SK-N-SH (cell line): ENCODE measurements around the gene LTV1. TPM values are rescaled to one million over a fixed set of nuclear protein-coding genes. Genes with fewer than 3 reads are reported as not detected.
"Not testable (repeated sequence)": the region's sequence is repeated elsewhere in the genome, so short reads cannot be mapped to it uniquely, and the experiment has no call there.

Experiments used
- CTCF ChIA-PET: fragments of 300-600, 350-600 bp; formaldehyde crosslinking; extraction: SDS; loops from one replicate; lab custom pipeline; 2021; lab: Yijun Ruan, JAX
- POLR2A ChIA-PET: fragments of 350-600 bp; sonication (Branson Sonifier 250); formaldehyde crosslinking; extraction: SDS; loops from one replicate; lab custom pipeline; 2020; ENCODE audit warnings: antibody characterized with exemption, inconsistent platforms; lab: Yijun Ruan, JAX
- DNase-seq: peaks from one replicate; pipeline ENCODE4 v3.0.0; 2012
- H2AFZ ChIP-seq: fragments of 200-600 bp; sonication (generic); 2 replicates; pipeline ENCODE4 v1.8.1; 2016; ENCODE audit warnings: antibody characterized with exemption, mild to moderate bottlenecking, low read depth
- H3F3A ChIP-seq: fragments of 200-600 bp; sonication (generic); replicated peaks from 2 replicates; pipeline ENCODE3; 2016; ENCODE audit warnings: antibody characterized with exemption, mild to moderate bottlenecking; ENCODE audit not compliant: insufficient read depth
- H3K27ac ChIP-seq, 2 experiments: fragments of 200-500 bp in 1 of 2; fragments of 200-600 bp in 1 of 2; sonication (Bioruptor generic) in 1 of 2; sonication (generic), shearing (Covaris generic) in 1 of 2; 2 replicates each; pipeline versions ENCODE4 v1.5.1 to v1.6.1; 2014 to 2016; ENCODE audit warnings: low read depth in 2 of 2, inconsistent platforms in 1 of 2, low read length in 1 of 2, mild to moderate bottlenecking in 1 of 2, mixed read lengths in 1 of 2
- H3K27me3 ChIP-seq: fragments of 200-600 bp; sonication (generic), shearing (Covaris generic); 2 replicates; pipeline ENCODE4 v1.6.1; 2016; ENCODE audit warnings: mixed run types; ENCODE audit not compliant: insufficient read depth
- H3K36me3 ChIP-seq, 2 experiments: fragments of 200-500 bp in 1 of 2; fragments of 200-600 bp in 1 of 2; sonication (Bioruptor generic) in 1 of 2; sonication (generic) in 1 of 2; replicated peaks in 1 of 2; 2 replicates each; pipeline versions ENCODE3 to v1.5.1; 2014 to 2016; ENCODE audit warnings: low read length in 1 of 2, mild to moderate bottlenecking in 1 of 2; ENCODE audit not compliant: insufficient read depth in 2 of 2, control insufficient read depth in 1 of 2
- H3K4me1 ChIP-seq, 2 experiments: fragments of 200-500 bp in 1 of 2; fragments of 200-600 bp in 1 of 2; sonication (Bioruptor generic) in 1 of 2; sonication (generic), shearing (Covaris generic) in 1 of 2; 2 replicates each; pipeline versions ENCODE4 v1.5.1 to v1.6.1; 2014 to 2016; ENCODE audit warnings: low read depth in 1 of 2, low read length in 1 of 2, mixed run types in 1 of 2; ENCODE audit not compliant: insufficient read depth in 2 of 2, control insufficient read depth in 1 of 2
- H3K4me2 ChIP-seq: fragments of 200-600 bp; sonication (generic), shearing (Covaris generic); 2 replicates; pipeline ENCODE4 v1.6.1; 2017; ENCODE audit warnings: mixed run types
- H3K4me3 ChIP-seq, 2 experiments: fragments of 200-500 bp in 1 of 2; fragments of 200-600 bp in 1 of 2; sonication (Bioruptor generic) in 1 of 2; sonication (generic), shearing (Covaris generic) in 1 of 2; 2 replicates each; pipeline versions ENCODE4 v1.5.1 to v1.8.1; 2014 to 2016; ENCODE audit warnings: low read depth in 2 of 2, inconsistent platforms in 1 of 2, low read length in 1 of 2, mild to moderate bottlenecking in 1 of 2, mixed read lengths in 1 of 2, moderate library complexity in 1 of 2
- H3K79me2 ChIP-seq: fragments of 200-600 bp; sonication (generic); 2 replicates; pipeline ENCODE4 v1.8.1; 2017; ENCODE audit warnings: mild to moderate bottlenecking; ENCODE audit not compliant: insufficient read depth
- H3K9ac ChIP-seq: fragments of 200-600 bp; sonication (generic); 2 replicates; pipeline ENCODE4 v1.6.1; 2017; ENCODE audit warnings: mixed run types
- H3K9me2 ChIP-seq: fragments of 200-600 bp; sonication (generic); 2 replicates; pipeline ENCODE4 v1.6.1; 2017; ENCODE audit warnings: mixed run types
- H3K9me3 ChIP-seq: fragments of 200-600 bp; sonication (generic); 2 replicates; pipeline ENCODE4 v1.6.1; 2017; ENCODE audit warnings: mixed run types, mild to moderate bottlenecking, moderate library complexity
- H4K20me1 ChIP-seq: fragments of 200-600 bp; sonication (generic); 2 replicates; pipeline ENCODE4 v1.6.1; 2017; ENCODE audit warnings: mild to moderate bottlenecking, mixed run types; ENCODE audit not compliant: insufficient read depth
- CHD2 ChIP-seq: fragments of 150-350 bp; IDR thresholded peaks from 2 replicates; pipeline ENCODE4 v1.6.1; 2018; ENCODE audit warnings: low read length; ENCODE audit not compliant: partially characterized antibody
- EP300 ChIP-seq, 2 experiments: IDR thresholded peaks; 2 replicates each; pipeline versions ENCODE4 v1.4.0 to v1.6.1; 2012; ENCODE audit warnings: borderline replicate concordance in 1 of 2, low read depth in 1 of 2, low read length in 1 of 2
- EZH2phosphoT487 ChIP-seq: fragments of 200-600 bp; sonication (generic); IDR thresholded peaks from 2 replicates; pipeline ENCODE4 v1.6.1; 2017; ENCODE audit warnings: low read depth, mixed run types, mild to moderate bottlenecking, antibody characterized with exemption, moderate library complexity, borderline replicate concordance
- FOSL2 ChIP-seq: IDR thresholded peaks from 2 replicates; pipeline ENCODE4 v1.4.0; 2012; ENCODE audit warnings: low read depth, mild to moderate bottlenecking, moderate library complexity, borderline replicate concordance
- FOXJ3 ChIP-seq: sonication (generic); formaldehyde crosslinking; IDR thresholded peaks from 2 replicates; pipeline ENCODE4 v1.5.1; 2020; ENCODE audit warnings: mild to moderate bottlenecking, missing genetic modification reagents
- FOXM1 ChIP-seq: IDR thresholded peaks from 2 replicates; pipeline ENCODE4 v1.4.0; 2012; ENCODE audit warnings: low read depth, mild to moderate bottlenecking
- JUND ChIP-seq: IDR thresholded peaks from 2 replicates; pipeline ENCODE4 v1.4.0; 2012
- MEF2A ChIP-seq: IDR thresholded peaks from 2 replicates; pipeline ENCODE4 v1.4.0; 2012; ENCODE audit warnings: low read depth, borderline replicate concordance
- NFIC ChIP-seq: IDR thresholded peaks from 2 replicates; pipeline ENCODE4 v1.4.0; 2012; ENCODE audit warnings: borderline replicate concordance
- NRF1 ChIP-seq: IDR thresholded peaks from 2 replicates; pipeline ENCODE4 v1.6.1; 2012; ENCODE audit warnings: low read depth, mild to moderate bottlenecking, low read length
- RXRA ChIP-seq: IDR thresholded peaks from 2 replicates; pipeline ENCODE4 v1.4.0; 2012; ENCODE audit warnings: low read depth, mild to moderate bottlenecking, borderline replicate concordance
- TCF12 ChIP-seq: IDR thresholded peaks from 2 replicates; pipeline ENCODE4 v1.4.0; 2012
- TEAD4 ChIP-seq: IDR thresholded peaks from 2 replicates; pipeline ENCODE4 v1.4.0; 2012; ENCODE audit warnings: mild to moderate bottlenecking, borderline replicate concordance; ENCODE audit not compliant: insufficient read depth
- YY1 ChIP-seq: IDR thresholded peaks from 2 replicates; pipeline ENCODE4 v1.4.0; 2012; ENCODE audit warnings: low read depth, mild to moderate bottlenecking
- WGBS: methylation state at CpG from one replicate; pipeline ENCODE4 v1.1.6; 2017; ENCODE audit warnings: low lambda C conversion rate; 5-methylcytosine and 5-hydroxymethylcytosine counted together
- polyA plus RNA-seq, 3 experiments: library from polyadenylated mRNA; depleted of rRNA; stranded (reverse); fragments of >200 nt; gene quantifications; 2 replicates each; pipeline ENCODE4 v1.2.3, GENCODE V29; 2012
- TF ChIP-seq, protein P1 (sequence below): IDR thresholded peaks from 2 replicates; pipeline ENCODE4; 2012
- TF ChIP-seq, protein P2 (sequence below): IDR thresholded peaks from 2 replicates; pipeline ENCODE4 v1.6.1; 2012; ENCODE audit warnings: mild to moderate bottlenecking, low read depth, low read length, moderate library complexity
- TF ChIP-seq, protein P3 (sequence below): fragments of 200-600 bp; sonication (generic); IDR thresholded peaks from 2 replicates; pipeline ENCODE4 v1.6.1; 2017; ENCODE audit warnings: antibody characterized with exemption, mild to moderate bottlenecking, moderate library complexity

LTV1 gene
- polyA plus RNA-seq, 1 of the 3 experiments (the other 2 are of a cell fraction) = 19.4 TPM

DNA sequence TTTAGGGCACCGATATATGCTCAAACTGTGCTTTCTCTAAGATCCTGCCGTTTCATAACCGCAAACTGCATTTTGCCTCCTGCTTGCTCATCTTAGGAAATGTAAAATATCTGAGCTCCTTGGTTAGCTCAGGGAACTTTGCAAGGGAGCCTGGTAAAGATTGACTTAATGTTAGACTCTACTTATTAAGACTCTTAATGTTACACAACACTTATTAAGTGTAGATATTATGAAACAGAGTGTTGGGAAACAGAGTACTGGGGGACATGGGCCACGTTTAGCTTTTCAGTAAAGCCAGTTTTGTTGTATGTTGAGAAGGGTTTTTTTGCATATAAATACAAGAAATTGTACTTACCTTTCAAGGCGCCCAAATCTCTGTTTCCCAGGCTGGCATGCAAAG lies 1.9 kb downstream of the LTV1 start:
- Histone ChIP-seq H2AFZ (no peak overlapping the region), H3K4me3 (no peak overlapping the region), H3F3A (no peaks in the 10 kb centered on the region), H3K79me2 (peaks cover 63% of the 10 kb centered on the region), H3K4me1 (peaks cover 0 to 3% of the 10 kb centered on the region in 2 experiments; a peak in 2 of 4 replicates), H3K4me2 (no peak overlapping the region), H3K9ac (no peak overlapping the region), H3K27ac (no peak overlapping the region), H4K20me1 (no peaks in the 10 kb centered on the region), H3K9me2 (no peaks in the 10 kb centered on the region), H3K27me3 (no peaks in the 10 kb centered on the region), H3K9me3 (no peaks in the 10 kb centered on the region), H3K36me3 (peaks cover 50 to 55% of the 10 kb centered on the region in 2 experiments)
- DNase-seq = no peak
- TF ChIP-seq RXRA (no peak), JUND (no peak), TCF12 (no peak), NFIC (no peak), TEAD4 (no peak), MEF2A (no peak), YY1 (no peak), EP300 (IDR thresholded peaks at IDR 0.05; ENCODE audit: borderline replicate concordance in 1 of 2, low read depth in 1 of 2, low read length in 1 of 2) (no peak), FOXJ3 (CRISPR knock-in tag) (no peak), FOXM1 (no peak), CHD2 (no peak), FOSL2 (no peak), EZH2phosphoT487 (no peak), NRF1 (no peak)
- TF ChIP-seq, protein P1, sequence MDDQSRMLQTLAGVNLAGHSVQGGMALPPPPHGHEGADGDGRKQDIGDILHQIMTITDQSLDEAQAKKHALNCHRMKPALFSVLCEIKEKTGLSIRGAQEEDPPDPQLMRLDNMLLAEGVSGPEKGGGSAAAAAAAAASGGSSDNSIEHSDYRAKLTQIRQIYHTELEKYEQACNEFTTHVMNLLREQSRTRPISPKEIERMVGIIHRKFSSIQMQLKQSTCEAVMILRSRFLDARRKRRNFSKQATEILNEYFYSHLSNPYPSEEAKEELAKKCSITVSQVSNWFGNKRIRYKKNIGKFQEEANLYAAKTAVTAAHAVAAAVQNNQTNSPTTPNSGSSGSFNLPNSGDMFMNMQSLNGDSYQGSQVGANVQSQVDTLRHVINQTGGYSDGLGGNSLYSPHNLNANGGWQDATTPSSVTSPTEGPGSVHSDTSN = no peak
- TF ChIP-seq, protein P2, sequence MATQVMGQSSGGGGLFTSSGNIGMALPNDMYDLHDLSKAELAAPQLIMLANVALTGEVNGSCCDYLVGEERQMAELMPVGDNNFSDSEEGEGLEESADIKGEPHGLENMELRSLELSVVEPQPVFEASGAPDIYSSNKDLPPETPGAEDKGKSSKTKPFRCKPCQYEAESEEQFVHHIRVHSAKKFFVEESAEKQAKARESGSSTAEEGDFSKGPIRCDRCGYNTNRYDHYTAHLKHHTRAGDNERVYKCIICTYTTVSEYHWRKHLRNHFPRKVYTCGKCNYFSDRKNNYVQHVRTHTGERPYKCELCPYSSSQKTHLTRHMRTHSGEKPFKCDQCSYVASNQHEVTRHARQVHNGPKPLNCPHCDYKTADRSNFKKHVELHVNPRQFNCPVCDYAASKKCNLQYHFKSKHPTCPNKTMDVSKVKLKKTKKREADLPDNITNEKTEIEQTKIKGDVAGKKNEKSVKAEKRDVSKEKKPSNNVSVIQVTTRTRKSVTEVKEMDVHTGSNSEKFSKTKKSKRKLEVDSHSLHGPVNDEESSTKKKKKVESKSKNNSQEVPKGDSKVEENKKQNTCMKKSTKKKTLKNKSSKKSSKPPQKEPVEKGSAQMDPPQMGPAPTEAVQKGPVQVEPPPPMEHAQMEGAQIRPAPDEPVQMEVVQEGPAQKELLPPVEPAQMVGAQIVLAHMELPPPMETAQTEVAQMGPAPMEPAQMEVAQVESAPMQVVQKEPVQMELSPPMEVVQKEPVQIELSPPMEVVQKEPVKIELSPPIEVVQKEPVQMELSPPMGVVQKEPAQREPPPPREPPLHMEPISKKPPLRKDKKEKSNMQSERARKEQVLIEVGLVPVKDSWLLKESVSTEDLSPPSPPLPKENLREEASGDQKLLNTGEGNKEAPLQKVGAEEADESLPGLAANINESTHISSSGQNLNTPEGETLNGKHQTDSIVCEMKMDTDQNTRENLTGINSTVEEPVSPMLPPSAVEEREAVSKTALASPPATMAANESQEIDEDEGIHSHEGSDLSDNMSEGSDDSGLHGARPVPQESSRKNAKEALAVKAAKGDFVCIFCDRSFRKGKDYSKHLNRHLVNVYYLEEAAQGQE = no peak
- TF ChIP-seq, protein P3, sequence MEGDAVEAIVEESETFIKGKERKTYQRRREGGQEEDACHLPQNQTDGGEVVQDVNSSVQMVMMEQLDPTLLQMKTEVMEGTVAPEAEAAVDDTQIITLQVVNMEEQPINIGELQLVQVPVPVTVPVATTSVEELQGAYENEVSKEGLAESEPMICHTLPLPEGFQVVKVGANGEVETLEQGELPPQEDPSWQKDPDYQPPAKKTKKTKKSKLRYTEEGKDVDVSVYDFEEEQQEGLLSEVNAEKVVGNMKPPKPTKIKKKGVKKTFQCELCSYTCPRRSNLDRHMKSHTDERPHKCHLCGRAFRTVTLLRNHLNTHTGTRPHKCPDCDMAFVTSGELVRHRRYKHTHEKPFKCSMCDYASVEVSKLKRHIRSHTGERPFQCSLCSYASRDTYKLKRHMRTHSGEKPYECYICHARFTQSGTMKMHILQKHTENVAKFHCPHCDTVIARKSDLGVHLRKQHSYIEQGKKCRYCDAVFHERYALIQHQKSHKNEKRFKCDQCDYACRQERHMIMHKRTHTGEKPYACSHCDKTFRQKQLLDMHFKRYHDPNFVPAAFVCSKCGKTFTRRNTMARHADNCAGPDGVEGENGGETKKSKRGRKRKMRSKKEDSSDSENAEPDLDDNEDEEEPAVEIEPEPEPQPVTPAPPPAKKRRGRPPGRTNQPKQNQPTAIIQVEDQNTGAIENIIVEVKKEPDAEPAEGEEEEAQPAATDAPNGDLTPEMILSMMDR = no peak
- ChIA-PET CTCF (no interaction called here), POLR2A (no interaction called here)
- 93% methylated on average over 5 of the region's 5 CpGs for WGBS

DNA sequence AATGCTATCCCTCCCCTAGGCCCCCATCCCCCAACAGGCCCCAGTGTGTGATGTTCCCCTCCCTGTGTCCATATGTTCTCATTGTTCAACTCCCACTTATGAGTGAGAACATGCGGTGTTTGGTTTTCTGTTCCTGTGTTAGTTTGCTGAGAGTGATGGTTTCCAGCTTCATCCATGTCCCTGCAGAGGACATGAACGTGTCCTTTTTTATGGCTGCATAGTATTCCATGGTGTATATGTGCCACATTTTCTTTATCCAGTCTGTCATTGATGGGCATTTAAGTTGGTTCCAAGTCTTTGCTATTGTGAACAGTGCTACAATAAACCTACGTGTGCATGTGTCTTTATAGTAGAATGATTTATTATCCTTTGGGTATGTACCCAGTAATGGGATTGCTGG lies 8.6 kb downstream of the LTV1 start:
- H3K9me3 ChIP-seq, H3K27ac ChIP-seq, H3K4me3 ChIP-seq, H3F3A ChIP-seq, CTCF ChIA-PET, H4K20me1 ChIP-seq, POLR2A ChIA-PET, H3K9ac ChIP-seq, H3K4me1 ChIP-seq, H3K27me3 ChIP-seq, H2AFZ ChIP-seq, H3K9me2 ChIP-seq, DNase-seq, H3K4me2 ChIP-seq: not testable (repeated sequence)
- peaks cover 54 to 84% of the 10 kb centered on the region in 2 experiments for H3K36me3 ChIP-seq
- WGBS = 97% methylated on average over 3 of the region's 3 CpGs
- H3K79me2 ChIP-seq = peaks cover 89% of the 10 kb centered on the region

DNA sequence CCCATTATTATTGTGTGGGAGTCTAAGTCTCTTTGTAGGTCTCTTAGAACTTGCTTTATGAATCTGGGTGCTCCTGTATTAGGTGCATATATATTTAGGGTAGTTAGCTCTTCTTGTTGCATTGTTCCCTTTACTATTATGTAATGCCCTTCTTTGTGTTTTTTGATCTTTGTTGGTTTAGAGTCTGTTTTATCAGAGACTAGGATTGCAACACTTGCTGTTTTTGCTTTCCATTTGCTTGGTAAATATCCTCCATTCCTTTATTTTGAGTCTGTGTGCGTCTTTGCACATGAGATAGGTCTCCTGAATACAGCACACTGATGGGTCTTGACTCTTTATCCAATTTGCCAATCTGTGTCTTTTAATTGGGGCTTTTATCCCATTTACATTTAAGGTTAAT lies 11.9 kb downstream of the LTV1 start:
- H3K4me3 ChIP-seq, CTCF ChIA-PET, H3K9me3 ChIP-seq, H2AFZ ChIP-seq, DNase-seq, H3K4me1 ChIP-seq, H3K27ac ChIP-seq, H3K9ac ChIP-seq, H3K4me2 ChIP-seq, POLR2A ChIA-PET, H3F3A ChIP-seq, H3K27me3 ChIP-seq, H4K20me1 ChIP-seq, H3K9me2 ChIP-seq: not testable (repeated sequence)
- 100% methylated on average over 1 of the region's 1 CpG for WGBS
- Histone ChIP-seq H3K79me2 (peaks cover 63% of the 10 kb centered on the region), H3K36me3 (peaks cover 54 to 90% of the 10 kb centered on the region in 2 experiments)
